ENCODE results near the gene LTBP1. TPM values are rescaled to one million over a fixed set of nuclear protein-coding genes. Genes with fewer than 3 reads are reported as not detected.

The LTBP1 gene
- total RNA-seq, 1 experiment from 2014 or later, result 1.2 TPM

GRCh38 chr2:33011941-33012340, 65.2 kb downstream of the LTBP1 start:
- DNase-seq (ENCODE audit: low spot score), result no peak

- peak; percentile 20 for DNase-seq (ENCODE audit: low spot score)
Measured at GRCh38 chr2:33013684-33014110, 66.9 kb downstream of the LTBP1 start.

GRCh38 chr2:33014268-33014667, 67.5 kb downstream of the LTBP1 start:
- no peak for DNase-seq (ENCODE audit: low spot score)

DNA sequence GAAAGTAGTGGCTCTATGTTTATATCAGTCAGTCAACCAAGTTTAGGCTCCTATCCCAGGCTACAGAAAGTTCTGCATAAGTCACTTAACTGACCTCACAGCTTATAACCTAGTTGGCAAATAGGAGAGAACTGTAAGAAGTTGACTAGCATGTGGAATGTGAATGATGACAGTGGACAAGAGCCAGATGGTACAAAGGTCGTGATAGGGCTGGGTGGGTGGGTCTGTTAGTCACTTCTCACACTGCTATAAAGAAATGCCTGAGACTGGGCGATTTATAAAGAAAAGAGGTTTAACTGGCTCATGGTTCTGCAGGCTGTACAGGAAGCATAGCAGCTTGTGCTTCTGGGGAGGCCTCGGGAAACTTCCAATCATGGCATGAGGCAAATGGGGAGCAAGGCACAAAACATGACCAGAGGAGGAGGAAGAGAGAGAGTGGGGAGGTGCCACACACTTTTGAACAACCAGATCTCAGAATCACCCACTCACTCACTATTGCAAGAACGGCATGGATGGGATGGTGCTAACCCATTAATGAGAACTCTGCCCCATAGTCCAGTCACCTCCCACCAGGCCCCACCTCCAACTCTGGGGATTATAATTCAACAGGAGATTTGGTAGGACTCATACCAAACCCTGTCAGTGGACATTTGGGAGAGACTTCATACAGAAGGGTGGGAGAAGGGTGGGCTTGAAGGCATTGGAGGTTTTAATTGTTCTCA, 68.8 kb downstream of the LTBP1 start:
- DNase-seq (ENCODE audit: low spot score), result peak; percentile 80

- DNase-seq (ENCODE audit: low spot score), result no peak
Measured at GRCh38 chr2:33018271-33018670, 71.5 kb downstream of the LTBP1 start.

DNA sequence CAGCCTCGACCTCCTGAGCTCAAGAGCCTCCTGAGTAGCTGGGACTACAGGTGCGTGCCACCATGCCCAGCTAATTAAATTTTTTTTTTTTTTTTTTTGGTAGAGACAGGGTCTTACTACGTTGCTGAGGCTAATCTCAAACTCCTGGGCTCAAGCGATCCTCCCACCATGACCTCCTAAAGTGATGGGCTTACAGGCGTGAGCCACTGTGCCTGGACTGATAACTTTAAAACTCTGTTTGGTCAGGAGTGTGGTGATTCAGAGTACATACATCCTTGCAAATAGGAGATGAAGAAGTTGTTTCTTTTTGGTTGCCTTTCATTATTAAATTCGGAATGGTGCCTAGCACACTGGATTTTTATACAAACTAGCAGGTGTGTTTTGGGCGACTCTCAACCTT, 73.0 kb downstream of the LTBP1 start:
- no peak for DNase-seq (ENCODE audit: low spot score)

- DNase-seq (ENCODE audit: low spot score), result no peak
Measured at GRCh38 chr2:33020883-33021282, 74.1 kb downstream of the LTBP1 start.

DNA sequence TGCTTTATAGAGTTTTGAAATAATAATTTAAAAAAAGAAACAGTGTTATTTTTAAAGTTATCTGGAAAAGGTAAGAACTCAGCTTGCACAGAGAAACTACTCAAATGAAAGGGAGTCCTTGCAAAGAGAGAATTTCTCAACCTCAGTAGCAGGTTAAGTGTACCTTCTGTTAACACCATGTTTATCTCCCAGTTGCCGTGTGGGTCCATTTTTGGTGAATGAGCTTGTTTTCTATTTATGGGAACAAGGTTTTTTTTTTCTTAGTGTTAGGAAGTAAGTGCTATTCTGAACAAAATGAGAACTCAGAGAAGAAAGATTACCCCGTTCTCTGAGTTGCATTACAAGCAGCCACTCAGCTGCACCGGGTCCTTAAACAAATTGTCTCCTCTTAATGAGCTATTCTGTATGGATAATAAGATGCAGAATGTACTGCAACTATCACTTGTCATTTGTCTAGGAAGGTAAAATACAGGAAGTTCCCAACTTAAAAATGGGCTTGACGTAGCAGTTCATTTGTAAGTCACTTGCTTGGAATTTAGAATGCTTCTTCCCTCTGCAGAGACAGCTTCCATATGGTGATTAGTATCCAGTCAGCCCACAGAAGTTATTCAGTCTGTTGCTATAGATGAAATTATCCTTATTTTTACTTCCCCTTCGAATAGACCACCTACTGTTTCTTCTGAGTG, 74.9 kb downstream of the LTBP1 start:
- DNase-seq (ENCODE audit: low spot score), result no peak

- no peak for DNase-seq (ENCODE audit: low spot score)
Measured at GRCh38 chr2:33022395-33022985, 75.7 kb downstream of the LTBP1 start.

- DNase-seq (ENCODE audit: low spot score), result peak; percentile 30
Measured at GRCh38 chr2:33022989-33023727, 76.4 kb downstream of the LTBP1 start.

GRCh38 chr2:33023728-33024500, 77.2 kb downstream of the LTBP1 start:
- DNase-seq (ENCODE audit: low spot score), result no peak

- DNase-seq (ENCODE audit: low spot score), result no peak
Measured at GRCh38 chr2:33024758-33025157, 78.0 kb downstream of the LTBP1 start.

GRCh38 chr2:33029459-33029858, 82.7 kb downstream of the LTBP1 start:
- DNase-seq (ENCODE audit: low spot score), result no peak

DNA sequence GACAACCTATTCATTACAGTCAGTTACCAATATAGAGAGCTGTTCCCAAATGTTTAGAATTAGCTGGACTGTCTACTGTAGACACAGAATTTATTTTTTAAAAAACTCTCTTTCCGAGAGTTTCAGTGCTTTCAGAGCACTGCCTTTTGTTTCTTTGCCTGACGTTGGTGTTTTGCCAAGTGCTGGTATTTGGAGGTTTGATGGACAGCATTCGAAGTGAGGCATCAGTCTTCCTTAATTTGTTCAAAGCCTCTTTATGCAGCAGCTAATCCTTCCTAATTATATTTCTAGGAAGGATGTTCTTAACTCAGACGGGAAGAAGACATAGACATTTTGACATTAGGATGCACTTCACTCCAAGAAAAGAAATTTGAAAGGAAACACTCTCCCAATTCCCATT, 83.2 kb downstream of the LTBP1 start:
- no peak for DNase-seq (ENCODE audit: low spot score)

DNA sequence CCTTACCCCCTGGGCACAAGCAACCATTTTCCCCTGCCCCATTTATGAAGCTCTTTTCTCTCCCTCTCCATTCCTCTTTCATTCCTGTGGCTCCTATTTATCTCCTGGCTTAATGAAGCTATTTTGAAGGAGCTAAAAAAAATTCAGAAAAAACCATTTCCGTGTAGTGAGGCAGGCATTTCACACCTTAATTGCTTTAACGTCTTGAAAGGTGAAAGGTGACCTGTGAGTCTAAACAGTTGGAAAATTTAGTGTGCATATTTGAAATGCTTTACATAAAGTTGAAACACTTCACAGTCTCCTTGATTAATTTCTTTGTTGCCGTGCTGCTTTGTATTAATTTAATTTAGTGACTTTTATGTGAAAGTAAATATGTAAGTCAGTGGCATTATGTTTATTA, 83.6 kb downstream of the LTBP1 start:
- no peak for DNase-seq (ENCODE audit: low spot score)

DNA sequence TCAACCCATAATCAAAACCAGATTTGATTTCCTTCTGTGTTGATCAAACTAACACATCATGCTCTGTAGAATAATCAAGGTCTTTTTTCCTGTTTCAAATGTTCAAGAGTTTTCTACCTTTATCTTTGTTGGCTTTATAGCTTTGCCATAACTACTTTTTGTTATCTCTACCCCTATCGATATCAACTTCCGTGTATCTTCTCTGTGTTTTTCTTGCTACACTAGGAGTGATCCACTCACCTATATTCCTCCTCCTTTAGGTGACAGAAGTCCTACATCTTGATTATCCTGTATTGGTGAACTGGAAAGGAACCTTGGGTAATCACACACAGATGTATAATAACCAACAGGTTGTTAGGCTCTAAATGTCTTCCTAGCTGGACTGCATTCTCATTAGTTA, 85.5 kb downstream of the LTBP1 start:
- DNase-seq (ENCODE audit: low spot score), result no peak

DNA sequence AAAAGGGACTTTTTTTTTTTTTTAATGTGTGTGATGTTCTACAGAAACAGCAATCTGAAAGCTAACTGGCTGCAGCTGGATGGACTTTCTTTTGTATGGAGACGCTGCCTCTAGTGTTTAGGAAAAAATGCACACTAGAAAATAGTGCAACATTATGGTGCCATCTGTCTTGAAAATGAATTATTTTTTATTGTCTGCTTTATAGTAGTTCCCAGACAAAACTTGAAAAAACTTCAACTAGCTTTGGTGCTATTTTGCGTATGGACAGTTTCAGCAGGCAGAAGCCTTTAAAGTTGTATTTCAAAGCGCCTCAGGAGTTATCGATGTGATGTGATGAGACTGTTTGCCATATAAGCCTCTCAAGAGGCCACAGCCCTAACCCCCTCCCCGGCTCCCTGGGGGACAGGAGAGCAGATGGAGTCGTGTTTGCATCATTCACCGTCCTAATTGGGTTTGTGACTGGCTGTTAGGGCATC, 86.9 kb downstream of the LTBP1 start:
- peak; percentile 42 for DNase-seq (ENCODE audit: low spot score)

GRCh38 chr2:33034784-33035183, 88.0 kb downstream of the LTBP1 start:
- DNase-seq (ENCODE audit: low spot score), result no peak

DNA sequence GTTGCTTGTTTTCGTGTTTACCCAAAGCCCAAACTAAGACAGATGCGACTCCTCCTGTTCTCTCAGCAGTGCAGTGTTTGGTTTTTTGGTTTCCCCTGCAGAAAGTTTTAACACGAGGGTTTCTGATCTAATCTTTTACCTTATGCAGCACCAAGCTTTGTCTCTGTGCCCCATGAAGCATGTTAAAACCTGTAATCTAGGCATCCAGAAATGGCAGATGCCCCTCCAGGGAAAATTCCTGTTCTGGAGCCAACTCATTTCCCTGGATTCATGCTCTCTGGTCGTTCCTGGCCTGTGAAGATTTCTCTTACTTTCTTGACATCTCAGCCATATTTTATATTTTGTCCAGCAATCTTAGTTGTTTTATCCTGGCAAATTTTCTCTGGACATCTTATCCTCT, 91.5 kb downstream of the LTBP1 start:
- no peak for DNase-seq (ENCODE audit: low spot score)

GRCh38 chr2:33038799-33039198, 92.0 kb downstream of the LTBP1 start:
- DNase-seq (ENCODE audit: low spot score), result no peak

DNA sequence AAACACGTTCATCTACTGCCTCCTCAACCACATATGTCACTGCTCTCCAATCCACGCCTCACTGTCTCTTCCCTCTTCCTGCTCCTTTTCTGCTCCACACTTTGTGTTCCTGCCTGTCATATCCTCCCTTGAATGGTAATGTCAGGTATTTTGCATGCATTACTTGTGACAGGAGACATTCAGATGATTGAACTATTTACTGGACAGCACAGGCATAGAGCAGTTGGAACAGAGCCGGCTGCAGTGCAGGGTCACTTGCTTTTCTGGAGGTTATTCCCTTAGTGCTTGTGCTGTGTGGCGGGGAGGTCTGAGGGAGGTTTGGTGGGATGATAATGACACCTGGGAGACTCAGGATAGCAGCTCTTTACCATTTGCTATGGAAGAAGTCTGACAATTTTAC, 93.8 kb downstream of the LTBP1 start:
- no peak for DNase-seq (ENCODE audit: low spot score)
